SK-N-MC (cell line): Measurements from ENCODE around the gene GRAMD4.

ENCODE experiments used
- EZH2 ChIP-seq: fragments of 200-600 bp; sonication (generic); IDR thresholded peaks from one replicate; pipeline ENCODE4 v1.6.1; 2017; ENCODE audit warnings: antibody characterized with exemption
- FOXP2 ChIP-seq: optimal IDR thresholded peaks from 2 replicates; pipeline ENCODE3; 2011; ENCODE audit warnings: mild to moderate bottlenecking, moderate library complexity; ENCODE audit not compliant: insufficient read depth; ENCODE audit errors: extremely low read length, control extremely low read depth
- POLR2AphosphoS5 ChIP-seq: IDR thresholded peaks from 2 replicates; pipeline ENCODE4 v1.6.1; 2012; ENCODE audit warnings: mild to moderate bottlenecking, low read depth, low read length, borderline replicate concordance

GRCh38 chr22:46607483-46608114 lies 12.6 kb upstream of the GRAMD4 start:
- TF ChIP-seq POLR2AphosphoS5 = no peak
- TF ChIP-seq EZH2 = no peak
- no peak for TF ChIP-seq FOXP2
